Testis (tissue), 2 donors: ENCODE measurements around the gene CEP78.

Experiments
- POLR2A ChIP-seq: fragments of 450-650 bp; IDR thresholded peaks from one replicate; pipeline ENCODE4 v1.6.1; 2017; ENCODE audit warnings: antibody characterized with exemption, mild to moderate bottlenecking, moderate library complexity
- TF ChIP-seq, protein P1 (sequence below), 3 experiments: fragments of 450-650 bp in 2 of 3; fragments of 200-600 bp in 1 of 3; sonication (generic) in 1 of 3; IDR thresholded peaks; one replicate each; pipeline ENCODE4 v1.5.1; 2016 to 2019; ENCODE audit warnings: antibody characterized with exemption in 3 of 3, mild to moderate bottlenecking in 2 of 3, moderate library complexity in 1 of 3

DNA sequence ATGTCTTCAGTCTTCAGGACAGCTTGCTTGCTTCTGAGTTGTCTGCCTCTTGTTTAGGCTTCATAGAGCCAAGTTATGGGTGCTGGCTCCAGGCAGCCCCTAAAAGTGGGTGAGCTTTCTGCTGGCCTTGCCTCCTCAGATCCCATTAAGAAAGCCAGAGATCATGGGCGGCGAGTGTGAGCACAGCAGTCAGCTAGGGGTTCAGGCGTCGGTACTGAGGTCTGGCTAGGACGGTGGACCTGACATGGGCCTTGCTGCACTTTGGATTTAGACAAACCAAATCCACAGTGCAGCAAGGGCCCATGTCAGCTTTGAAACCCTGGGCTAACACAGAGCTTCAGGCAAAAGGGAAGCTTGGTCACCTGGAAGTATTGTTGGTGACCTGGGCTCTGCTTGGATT lies 78.7 kb downstream of the CEP78 start:
- TF ChIP-seq, protein P1, sequence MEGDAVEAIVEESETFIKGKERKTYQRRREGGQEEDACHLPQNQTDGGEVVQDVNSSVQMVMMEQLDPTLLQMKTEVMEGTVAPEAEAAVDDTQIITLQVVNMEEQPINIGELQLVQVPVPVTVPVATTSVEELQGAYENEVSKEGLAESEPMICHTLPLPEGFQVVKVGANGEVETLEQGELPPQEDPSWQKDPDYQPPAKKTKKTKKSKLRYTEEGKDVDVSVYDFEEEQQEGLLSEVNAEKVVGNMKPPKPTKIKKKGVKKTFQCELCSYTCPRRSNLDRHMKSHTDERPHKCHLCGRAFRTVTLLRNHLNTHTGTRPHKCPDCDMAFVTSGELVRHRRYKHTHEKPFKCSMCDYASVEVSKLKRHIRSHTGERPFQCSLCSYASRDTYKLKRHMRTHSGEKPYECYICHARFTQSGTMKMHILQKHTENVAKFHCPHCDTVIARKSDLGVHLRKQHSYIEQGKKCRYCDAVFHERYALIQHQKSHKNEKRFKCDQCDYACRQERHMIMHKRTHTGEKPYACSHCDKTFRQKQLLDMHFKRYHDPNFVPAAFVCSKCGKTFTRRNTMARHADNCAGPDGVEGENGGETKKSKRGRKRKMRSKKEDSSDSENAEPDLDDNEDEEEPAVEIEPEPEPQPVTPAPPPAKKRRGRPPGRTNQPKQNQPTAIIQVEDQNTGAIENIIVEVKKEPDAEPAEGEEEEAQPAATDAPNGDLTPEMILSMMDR (IDR thresholded peaks at IDR 0.05) = no peak
- TF ChIP-seq POLR2A = no peak
